HG03064 (cell line): ENCODE results near the gene PPP3CA.
A peak's percentile ranks its signal among the peaks of the same experiment; 100 is the strongest.

Experiments
- ATAC-seq: cut with Tn5 transposase; IDR thresholded peaks from one replicate; pipeline ENCODE4 v1.9.1; 2021; ENCODE audit warnings: low read depth; ENCODE audit not compliant: unreplicated experiment

PPP3CA gene

GRCh38 chr4:101289306-101289705 is 58.0 kb downstream of the PPP3CA start:
- no peak for ATAC-seq

- ATAC-seq: no peak
Observed at GRCh38 chr4:101288365-101289145, 58.8 kb downstream of the PPP3CA start.

- no peak for ATAC-seq
Observed at GRCh38 chr4:101287324-101287723, 60.0 kb downstream of the PPP3CA start.

GRCh38 chr4:101286663-101287062 is 60.7 kb downstream of the PPP3CA start:
- no peak for ATAC-seq

GRCh38 chr4:101285985-101286384 is 61.3 kb downstream of the PPP3CA start:
- ATAC-seq: no peak

GRCh38 chr4:101284546-101284945 is 62.8 kb downstream of the PPP3CA start:
- no peak for ATAC-seq

GRCh38 chr4:101283434-101283833 is 63.9 kb downstream of the PPP3CA start:
- ATAC-seq: no peak

GRCh38 chr4:101282076-101282844 is 65.1 kb downstream of the PPP3CA start:
- no peak for ATAC-seq

GRCh38 chr4:101280866-101281600 is 66.3 kb downstream of the PPP3CA start:
- no peak for ATAC-seq

GRCh38 chr4:101279377-101279871 is 67.9 kb downstream of the PPP3CA start:
- ATAC-seq: no peak

GRCh38 chr4:101277671-101278070 is 69.7 kb downstream of the PPP3CA start:
- no peak for ATAC-seq

GRCh38 chr4:101276661-101277060 is 70.7 kb downstream of the PPP3CA start:
- ATAC-seq: no peak

- peak; percentile 60 for ATAC-seq
Observed at GRCh38 chr4:101274888-101275752, 72.2 kb downstream of the PPP3CA start.

GRCh38 chr4:101271516-101271915 is 75.8 kb downstream of the PPP3CA start:
- no peak for ATAC-seq

- ATAC-seq: no peak
Observed at GRCh38 chr4:101269682-101270081, 77.6 kb downstream of the PPP3CA start.

- no peak for ATAC-seq
Observed at GRCh38 chr4:101265816-101266172, 81.5 kb downstream of the PPP3CA start.

GRCh38 chr4:101264993-101265815 is 82.1 kb downstream of the PPP3CA start:
- no peak for ATAC-seq

GRCh38 chr4:101264512-101264911 is 82.8 kb downstream of the PPP3CA start:
- no peak for ATAC-seq

GRCh38 chr4:101262683-101263082 is 84.6 kb downstream of the PPP3CA start:
- peak; percentile 57 for ATAC-seq
